Suprapubic skin (tissue), 4 donors: Measurements from ENCODE around the gene PLAGL1.

ENCODE experiments used
- CTCF ChIP-seq, 2 donors: fragments of 200-600 bp in 1 of 2; fragments of 450-650 bp in 1 of 2; sonication (generic) in 1 of 2; IDR thresholded peaks; one replicate each; pipeline ENCODE4 v1.5.1; 2016 to 2019; ENCODE audit warnings: antibody characterized with exemption in 2 of 2, mild to moderate bottlenecking in 1 of 2, moderate library complexity in 1 of 2
- EP300 ChIP-seq: sonication (generic); formaldehyde crosslinking; IDR thresholded peaks from one replicate; pipeline ENCODE4 v1.6.1; 2017; ENCODE audit warnings: antibody characterized with exemption
- POLR2A ChIP-seq, 2 donors: fragments of 450-650 bp; IDR thresholded peaks; one replicate each; pipeline ENCODE4 v1.6.1; 2017; ENCODE audit warnings: antibody characterized with exemption in 2 of 2, mild to moderate bottlenecking in 2 of 2, moderate library complexity in 2 of 2
- POLR2AphosphoS5 ChIP-seq, 3 donors: sonication (generic); formaldehyde crosslinking; IDR thresholded peaks; one replicate each; pipeline ENCODE4 v1.6.1; 2017; ENCODE audit warnings: antibody characterized with exemption in 3 of 3

GRCh38 chr6:143936778-143937667, 71.0 kb downstream of the PLAGL1 start:
- no peak for TF ChIP-seq CTCF (IDR thresholded peaks at IDR 0.05)
- no peak for TF ChIP-seq POLR2A (IDR thresholded peaks at IDR 0.05)
- no peak for TF ChIP-seq POLR2AphosphoS5 (IDR thresholded peaks at IDR 0.05)
- TF ChIP-seq EP300: no peak
